Right lobe of liver (tissue), 4 donors: ENCODE results near the gene SOX10.

ENCODE experiments used
- POLR2A ChIP-seq: fragments of 450-650 bp; IDR thresholded peaks from one replicate; pipeline ENCODE4 v1.6.1; 2017; ENCODE audit warnings: antibody characterized with exemption, mild to moderate bottlenecking
- TF ChIP-seq, protein P1 (sequence below), 4 donors: fragments of 200-600 bp in 3 of 4; fragments of 450-650 bp in 1 of 4; IDR thresholded peaks; one replicate each; pipeline versions ENCODE4 v1.5.1 to v1.8.0; 2016 to 2022; ENCODE audit warnings: antibody characterized with exemption in 4 of 4, mild to moderate bottlenecking in 2 of 4
- donor health status: DM: no; HTN: no; CAD: no.
- donor health status: DM: no; HTN: no; CAD: no.
- donor health status: DM: no; HTN: yes; CAD: no.

- TF ChIP-seq, protein P1, sequence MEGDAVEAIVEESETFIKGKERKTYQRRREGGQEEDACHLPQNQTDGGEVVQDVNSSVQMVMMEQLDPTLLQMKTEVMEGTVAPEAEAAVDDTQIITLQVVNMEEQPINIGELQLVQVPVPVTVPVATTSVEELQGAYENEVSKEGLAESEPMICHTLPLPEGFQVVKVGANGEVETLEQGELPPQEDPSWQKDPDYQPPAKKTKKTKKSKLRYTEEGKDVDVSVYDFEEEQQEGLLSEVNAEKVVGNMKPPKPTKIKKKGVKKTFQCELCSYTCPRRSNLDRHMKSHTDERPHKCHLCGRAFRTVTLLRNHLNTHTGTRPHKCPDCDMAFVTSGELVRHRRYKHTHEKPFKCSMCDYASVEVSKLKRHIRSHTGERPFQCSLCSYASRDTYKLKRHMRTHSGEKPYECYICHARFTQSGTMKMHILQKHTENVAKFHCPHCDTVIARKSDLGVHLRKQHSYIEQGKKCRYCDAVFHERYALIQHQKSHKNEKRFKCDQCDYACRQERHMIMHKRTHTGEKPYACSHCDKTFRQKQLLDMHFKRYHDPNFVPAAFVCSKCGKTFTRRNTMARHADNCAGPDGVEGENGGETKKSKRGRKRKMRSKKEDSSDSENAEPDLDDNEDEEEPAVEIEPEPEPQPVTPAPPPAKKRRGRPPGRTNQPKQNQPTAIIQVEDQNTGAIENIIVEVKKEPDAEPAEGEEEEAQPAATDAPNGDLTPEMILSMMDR (IDR thresholded peaks at IDR 0.05) = no peak
- no peak for TF ChIP-seq POLR2A
These were observed 42.2 kb downstream of the SOX10 start for GRCh38 chr22:37942133-37942532.
